ENCODE data around the gene SCG2. TPM values are rescaled to one million over a fixed set of nuclear protein-coding genes. Genes with fewer than 3 reads are reported as not detected.
A peak's percentile ranks its signal among the peaks of the same experiment; 100 is the strongest.

The SCG2 gene
- total RNA-seq, 1 donor from 2014 or later = 0.19 TPM

- intact Hi-C loops (cut with micrococcal nuclease) = no loop called here
Measured at GRCh38 chr2:223619486-223620129, 17.4 kb upstream of the SCG2 start.

GRCh38 chr2:223618172-223619035 lies 16.2 kb upstream of the SCG2 start:
- Histone ChIP-seq H3K27me3 (ENCODE audit: low read depth) (peaks cover 74% of the 10 kb centered on the region), H3K27ac (replicated peaks) (no peak overlapping the region), H3K36me3 (no peaks in the 10 kb centered on the region), H3K4me3 (no peak overlapping the region), H3K4me1 (peaks cover 6% of the 10 kb centered on the region), H3K9me3 (replicated peaks) (no peaks in the 10 kb centered on the region)
- no peak for TF ChIP-seq CTCF (IDR thresholded peaks at IDR 0.05; ENCODE audit: borderline replicate concordance)
- intact Hi-C loops (cut with micrococcal nuclease) = no loop called here
- no peak for DNase-seq

More at GRCh38 chr2:223619486-223620129, 17.4 kb upstream of the SCG2 start:
- H3K9me3 ChIP-seq (replicated peaks) = no peaks in the 10 kb centered on the region
- H3K27me3 ChIP-seq (ENCODE audit: low read depth) = peaks cover 65% of the 10 kb centered on the region
- no peak for TF ChIP-seq CTCF (IDR thresholded peaks at IDR 0.05; ENCODE audit: borderline replicate concordance)
- no peaks in the 10 kb centered on the region for H3K36me3 ChIP-seq
- H3K27ac ChIP-seq (replicated peaks) = no peak overlapping the region
- no peak overlapping the region for H3K4me3 ChIP-seq
- no peak for DNase-seq
- no peaks in the 10 kb centered on the region for H3K4me1 ChIP-seq

- intact Hi-C loops (cut with micrococcal nuclease) = no loop called here
- H3K27me3 ChIP-seq (ENCODE audit: low read depth) = peaks cover 55% of the 10 kb centered on the region
Measured at GRCh38 chr2:223614534-223614933, 12.4 kb upstream of the SCG2 start.

GRCh38 chr2:223613017-223613950 lies 11.1 kb upstream of the SCG2 start:
- no peak for TF ChIP-seq CTCF (IDR thresholded peaks at IDR 0.05; ENCODE audit: borderline replicate concordance)
- Histone ChIP-seq H3K9me3 (replicated peaks) (no peaks in the 10 kb centered on the region), H3K4me3 (peak overlapping the region; percentile 54), H3K36me3 (no peaks in the 10 kb centered on the region), H3K4me1 (peaks cover 12% of the 10 kb centered on the region), H3K27ac (replicated peaks) (peak overlapping the region; percentile 59), H3K27me3 (ENCODE audit: low read depth) (peaks cover 43% of the 10 kb centered on the region)
- peak; percentile 70 for DNase-seq
- intact Hi-C loops (cut with micrococcal nuclease) = no loop called here

More at GRCh38 chr2:223614534-223614933, 12.4 kb upstream of the SCG2 start:
- no peak for DNase-seq
- H3K27ac ChIP-seq (replicated peaks) = no peak overlapping the region
- H3K36me3 ChIP-seq = no peaks in the 10 kb centered on the region
- peaks cover 12% of the 10 kb centered on the region for H3K4me1 ChIP-seq
- H3K9me3 ChIP-seq (replicated peaks) = no peaks in the 10 kb centered on the region
- no peak overlapping the region for H3K4me3 ChIP-seq
- no peak for TF ChIP-seq CTCF (IDR thresholded peaks at IDR 0.05; ENCODE audit: borderline replicate concordance)

- Histone ChIP-seq H3K4me3 (peak overlapping the region; percentile 54), H3K36me3 (no peaks in the 10 kb centered on the region), H3K27ac (replicated peaks) (peak overlapping the region; percentile 59), H3K9me3 (replicated peaks) (no peaks in the 10 kb centered on the region), H3K4me1 (peaks cover 12% of the 10 kb centered on the region), H3K27me3 (ENCODE audit: low read depth) (peaks cover 35% of the 10 kb centered on the region)
- no peak for DNase-seq
- intact Hi-C loops (cut with micrococcal nuclease) = no loop called here
- TF ChIP-seq CTCF (IDR thresholded peaks at IDR 0.05; ENCODE audit: borderline replicate concordance) = no peak
Measured at GRCh38 chr2:223612501-223612900, 10.3 kb upstream of the SCG2 start.
